ENCODE results near the gene FREY1. TPM values are rescaled to one million over a fixed set of nuclear protein-coding genes. Genes with fewer than 3 reads are reported as not detected.
A peak's percentile ranks its signal among the peaks of the same experiment; 100 is the strongest.

Gene FREY1
- total RNA-seq, 1 experiment from 2014 or later = 0.67 TPM

GRCh38 chr11:45929486-45930030 is 22.5 kb upstream of the FREY1 start:
- DNase-seq (ENCODE audit: extremely low read depth, low read depth) = no peak

DNA sequence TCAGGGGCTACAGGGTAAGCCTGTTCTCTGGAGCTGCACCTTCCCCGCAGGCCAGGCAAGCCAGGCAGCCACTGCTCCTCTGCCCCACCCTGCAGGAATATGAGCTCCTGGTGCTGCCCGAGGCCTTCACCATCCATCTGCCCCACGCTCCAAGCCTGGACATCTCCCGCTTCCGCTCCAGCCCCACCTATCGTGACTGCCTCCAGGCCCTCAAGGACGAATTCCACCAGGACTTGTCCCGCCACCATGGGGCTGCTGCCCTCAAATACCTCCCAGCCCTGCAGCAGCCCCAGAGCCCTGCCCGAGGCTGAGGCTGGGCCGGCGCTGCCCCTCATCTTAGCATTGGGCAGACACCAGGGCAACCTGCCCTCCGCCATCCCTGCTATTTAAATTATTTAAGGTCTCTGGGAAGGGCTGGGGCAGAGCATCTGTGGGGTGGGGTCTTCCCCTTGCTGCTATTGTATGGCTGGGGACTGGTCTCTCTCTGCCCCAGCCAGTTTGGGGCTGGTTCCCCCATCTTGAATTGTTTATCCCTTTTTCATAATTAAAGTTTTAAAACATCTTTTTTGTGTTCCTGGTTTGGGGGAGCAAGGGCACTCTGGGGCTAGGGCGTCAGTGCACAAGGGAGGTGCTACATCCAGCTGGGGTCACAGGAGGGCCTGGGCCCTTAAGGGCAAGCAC is 21.6 kb upstream of the FREY1 start:
- DNase-seq (ENCODE audit: extremely low read depth, low read depth) = no peak

- DNase-seq (ENCODE audit: extremely low read depth, low read depth) = no peak
Measured at GRCh38 chr11:45927684-45928413, 20.8 kb upstream of the FREY1 start.

DNA sequence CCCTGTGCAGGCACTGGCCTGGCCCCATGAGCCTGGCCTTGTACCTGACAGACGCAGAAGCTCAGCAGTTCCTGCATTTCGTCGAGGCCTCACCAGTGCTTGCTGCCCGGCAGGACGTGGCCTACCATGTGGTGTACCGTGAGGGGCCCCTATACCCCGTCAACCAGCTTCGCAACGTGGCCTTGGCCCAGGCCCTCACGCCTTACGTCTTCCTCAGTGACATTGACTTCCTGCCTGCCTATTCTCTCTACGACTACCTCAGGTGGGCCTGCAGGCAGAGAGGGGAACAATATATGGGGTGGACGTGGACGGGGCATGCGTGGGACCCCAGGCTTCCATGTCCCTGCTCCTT is 20.2 kb upstream of the FREY1 start:
- no peak for DNase-seq (ENCODE audit: extremely low read depth, low read depth)

DNA sequence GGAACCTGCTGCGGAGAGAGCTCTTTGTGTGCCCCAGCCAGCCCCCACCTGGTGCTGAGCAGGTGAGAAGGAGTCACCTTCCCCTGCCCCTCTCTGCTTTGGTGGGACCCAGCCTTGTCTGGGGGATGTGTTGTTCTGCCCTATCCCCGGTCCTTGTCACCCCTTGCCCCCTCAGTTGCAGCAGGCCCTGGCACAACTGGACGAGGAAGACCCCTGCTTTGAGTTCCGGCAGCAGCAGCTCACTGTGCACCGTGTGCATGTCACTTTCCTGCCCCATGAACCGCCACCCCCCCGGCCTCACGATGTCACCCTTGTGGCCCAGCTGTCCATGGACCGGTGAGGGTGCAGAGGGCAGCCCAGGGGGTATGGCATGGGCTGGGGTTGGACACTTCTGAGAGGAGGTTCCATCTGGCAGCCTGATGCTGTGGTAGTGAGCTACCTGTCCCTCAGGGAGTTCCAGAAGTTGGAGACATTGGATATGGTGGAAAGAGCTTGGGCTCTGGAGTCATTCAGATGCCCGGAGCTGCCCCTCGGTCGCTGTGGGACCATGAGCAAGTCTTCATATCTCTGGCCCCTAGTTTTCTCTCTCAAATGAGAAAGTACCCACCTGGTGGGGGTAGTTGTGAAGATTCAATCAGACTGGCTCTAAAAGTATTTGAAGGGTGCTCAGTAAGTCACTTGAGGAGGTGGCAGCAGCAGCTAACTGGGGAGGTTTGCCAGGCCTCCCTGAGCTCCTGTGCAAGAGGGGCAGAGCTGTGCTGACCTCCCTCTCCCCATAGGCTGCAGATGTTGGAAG is 19.7 kb upstream of the FREY1 start:
- DNase-seq (ENCODE audit: extremely low read depth, low read depth) = no peak

DNA sequence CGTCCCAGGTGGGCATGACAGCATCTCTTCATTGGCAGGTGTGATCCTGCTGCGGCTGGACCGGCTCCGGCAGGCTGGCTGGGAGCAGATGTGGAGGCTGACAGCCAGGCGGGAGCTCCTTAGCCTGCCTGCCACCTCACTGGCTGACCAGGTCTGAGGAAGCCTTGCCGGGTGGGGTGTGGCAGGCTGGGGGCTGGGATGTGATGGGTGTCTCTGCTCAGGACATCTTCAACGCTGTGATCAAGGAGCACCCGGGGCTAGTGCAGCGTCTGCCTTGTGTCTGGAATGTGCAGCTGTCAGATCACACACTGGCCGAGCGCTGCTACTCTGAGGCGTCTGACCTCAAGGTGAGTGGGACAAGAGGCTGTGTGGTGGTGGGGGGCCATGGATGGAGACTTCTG is 18.9 kb upstream of the FREY1 start:
- DNase-seq (ENCODE audit: extremely low read depth, low read depth) = no peak

DNA sequence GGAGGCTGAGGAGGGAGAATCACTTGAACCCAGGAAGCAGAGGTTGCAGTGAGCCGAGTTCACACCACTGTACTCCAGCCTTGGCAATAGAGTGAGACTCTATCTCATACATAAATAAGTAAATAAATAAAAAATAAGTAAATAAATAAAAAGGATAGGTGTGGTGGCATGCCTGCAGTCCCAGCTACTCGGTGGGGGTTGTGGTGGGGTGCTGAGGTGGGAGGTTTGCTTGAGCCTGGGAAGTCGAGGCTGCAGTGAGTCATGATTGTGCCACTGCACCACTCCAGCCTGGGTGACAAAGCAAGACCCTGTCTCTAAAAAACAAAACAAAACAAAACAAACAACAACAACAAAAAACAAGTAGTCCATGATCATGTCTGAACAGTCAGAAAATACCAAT is 18.5 kb upstream of the FREY1 start:
- no peak for DNase-seq (ENCODE audit: extremely low read depth, low read depth)

DNA sequence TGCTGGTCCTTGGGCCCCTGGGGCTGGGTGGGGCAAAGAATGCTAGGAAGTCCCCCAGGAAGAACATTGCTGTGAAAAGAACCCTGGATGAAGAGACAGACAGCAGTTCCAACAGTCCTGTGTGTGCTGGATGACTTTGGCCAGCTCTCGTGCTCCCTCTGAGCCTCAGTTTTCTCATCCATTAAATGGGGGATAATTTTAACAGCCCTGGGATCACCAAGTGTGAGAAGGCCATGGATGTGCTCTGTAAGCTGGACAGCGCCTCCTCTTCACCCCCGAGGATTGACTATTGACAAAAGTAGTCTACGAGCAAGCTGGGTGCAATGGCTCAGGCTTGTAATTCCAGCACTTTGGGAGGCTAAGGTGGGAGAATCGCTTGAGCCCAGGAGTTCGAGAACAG is 17.9 kb upstream of the FREY1 start:
- DNase-seq (ENCODE audit: extremely low read depth, low read depth) = no peak

DNA sequence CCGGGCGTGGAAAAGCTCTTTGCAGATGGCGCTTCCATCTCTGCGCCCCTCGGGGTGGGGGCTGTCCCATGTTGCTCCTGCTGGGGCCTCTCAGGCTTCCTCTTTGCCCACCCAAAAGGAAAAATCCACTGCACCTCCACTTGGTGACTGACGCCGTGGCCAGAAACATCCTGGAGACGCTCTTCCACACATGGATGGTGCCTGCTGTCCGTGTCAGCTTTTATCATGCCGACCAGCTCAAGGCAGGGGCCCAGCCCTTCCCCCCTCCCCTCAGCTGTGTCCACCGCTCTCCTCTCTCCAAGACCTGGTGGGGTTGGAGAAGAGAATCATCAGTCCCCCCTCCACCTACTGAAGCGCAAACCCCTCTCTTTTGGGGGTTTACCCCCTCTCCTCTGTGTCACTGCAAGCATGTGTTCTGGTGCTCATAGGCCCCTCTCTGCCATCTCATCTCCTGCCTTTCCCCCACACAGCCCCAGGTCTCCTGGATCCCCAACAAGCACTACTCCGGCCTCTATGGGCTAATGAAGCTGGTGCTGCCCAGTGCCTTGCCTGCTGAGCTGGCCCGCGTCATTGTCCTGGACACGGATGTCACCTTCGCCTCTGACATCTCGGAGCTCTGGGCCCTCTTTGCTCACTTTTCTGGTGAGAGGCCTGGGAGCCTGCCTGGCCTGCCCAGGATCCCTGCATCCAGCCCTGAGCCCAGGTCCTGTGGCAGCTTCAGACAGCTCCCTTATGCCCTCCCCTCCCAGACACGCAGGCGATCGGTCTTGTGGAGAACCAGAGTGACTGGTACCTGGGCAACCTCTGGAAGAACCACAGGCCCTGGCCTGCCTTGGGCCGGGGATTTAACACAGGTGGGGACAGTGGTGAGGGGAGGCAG is 17.2 kb upstream of the FREY1 start:
- no peak for DNase-seq (ENCODE audit: extremely low read depth, low read depth)

- no peak for DNase-seq (ENCODE audit: extremely low read depth, low read depth)
Measured at GRCh38 chr11:45922425-45923082, 15.5 kb upstream of the FREY1 start, which contains the start of gene LARGE2. LARGE2 (plus strand) TSS chr11:45922656; CDS start chr11:45922883, 227 bp downstream.

DNA sequence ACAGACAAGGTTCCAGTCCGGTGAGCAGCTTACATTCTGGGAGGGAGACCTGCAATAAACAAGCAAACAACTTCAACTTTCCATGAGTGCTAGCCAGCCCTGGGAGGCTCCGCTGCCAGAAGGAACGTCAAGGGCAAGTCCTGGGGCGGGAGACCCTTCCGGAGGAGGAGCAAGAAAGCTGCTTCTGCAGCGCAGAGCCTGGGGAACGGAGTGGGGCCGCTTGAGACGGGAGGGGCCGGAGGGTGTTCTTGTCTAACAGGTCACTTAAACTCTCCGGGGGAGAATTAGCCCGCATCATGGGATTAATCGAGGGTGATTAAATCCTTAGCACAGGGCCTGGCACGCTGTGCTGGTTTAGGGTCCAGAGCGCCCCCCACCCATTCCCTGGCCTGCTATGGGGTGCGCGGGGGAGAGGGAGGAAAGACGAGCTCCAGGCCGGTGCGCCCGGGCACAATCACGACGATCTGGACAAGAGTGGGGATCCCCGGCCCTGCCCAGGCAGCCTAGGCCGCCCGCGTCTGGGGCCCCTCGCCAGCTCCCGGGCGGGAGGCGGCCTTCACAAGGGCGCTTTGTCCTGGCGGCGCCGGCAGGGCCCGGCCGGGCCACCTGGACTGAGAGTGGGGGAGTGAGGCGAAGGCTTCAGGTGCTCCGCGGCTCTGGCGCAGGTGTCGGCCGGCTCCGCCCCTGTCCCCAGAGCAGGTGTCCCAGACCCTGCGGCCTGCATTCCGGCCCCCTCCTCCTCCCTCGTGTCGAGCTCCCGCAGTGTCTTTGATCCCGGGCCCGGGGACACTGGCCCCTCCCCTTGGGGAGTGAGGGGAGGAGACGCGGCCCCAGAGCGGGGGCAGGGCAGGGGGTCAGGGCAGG is 14.7 kb upstream of the FREY1 start:
- no peak for DNase-seq (ENCODE audit: extremely low read depth, low read depth)

GRCh38 chr11:45920531-45921477 is 13.7 kb upstream of the FREY1 start:
- no peak for DNase-seq (ENCODE audit: extremely low read depth, low read depth)

DNA sequence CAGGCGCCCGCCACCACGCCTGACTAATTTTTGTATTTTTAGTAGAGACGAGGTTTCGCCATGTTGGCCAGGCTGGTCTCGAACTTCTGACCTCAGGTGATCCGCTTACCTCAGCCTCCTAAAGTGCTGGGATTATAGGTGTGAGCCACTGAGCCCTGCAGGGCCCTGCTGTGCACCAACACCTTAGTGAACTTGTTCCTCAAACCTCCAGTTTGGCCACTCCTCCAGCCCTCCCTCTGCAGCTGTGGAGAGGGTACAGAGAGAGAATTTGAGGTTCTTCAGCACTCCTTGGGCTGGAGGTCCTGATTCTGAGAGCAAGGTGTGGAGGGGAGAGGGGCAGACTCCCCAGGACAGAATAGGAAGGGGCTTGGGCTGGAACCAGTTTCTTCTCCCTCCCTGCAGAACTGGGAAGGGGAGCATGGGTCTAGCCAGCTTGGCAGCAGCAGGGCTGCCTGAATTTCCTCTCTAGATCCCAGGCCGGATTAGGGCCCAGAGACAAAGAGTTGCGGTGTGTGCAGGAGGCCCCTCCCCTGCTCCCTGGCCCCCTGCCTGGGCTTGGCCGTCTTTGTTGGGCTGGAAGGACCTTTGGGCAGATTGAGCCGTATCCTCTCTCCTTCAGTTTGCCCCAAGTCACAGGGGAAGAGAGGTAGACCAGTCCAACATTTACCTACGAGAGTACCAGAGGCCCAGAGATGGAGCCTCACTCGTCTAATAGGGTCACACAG is 12.9 kb upstream of the FREY1 start:
- DNase-seq (ENCODE audit: extremely low read depth, low read depth) = no peak

DNA sequence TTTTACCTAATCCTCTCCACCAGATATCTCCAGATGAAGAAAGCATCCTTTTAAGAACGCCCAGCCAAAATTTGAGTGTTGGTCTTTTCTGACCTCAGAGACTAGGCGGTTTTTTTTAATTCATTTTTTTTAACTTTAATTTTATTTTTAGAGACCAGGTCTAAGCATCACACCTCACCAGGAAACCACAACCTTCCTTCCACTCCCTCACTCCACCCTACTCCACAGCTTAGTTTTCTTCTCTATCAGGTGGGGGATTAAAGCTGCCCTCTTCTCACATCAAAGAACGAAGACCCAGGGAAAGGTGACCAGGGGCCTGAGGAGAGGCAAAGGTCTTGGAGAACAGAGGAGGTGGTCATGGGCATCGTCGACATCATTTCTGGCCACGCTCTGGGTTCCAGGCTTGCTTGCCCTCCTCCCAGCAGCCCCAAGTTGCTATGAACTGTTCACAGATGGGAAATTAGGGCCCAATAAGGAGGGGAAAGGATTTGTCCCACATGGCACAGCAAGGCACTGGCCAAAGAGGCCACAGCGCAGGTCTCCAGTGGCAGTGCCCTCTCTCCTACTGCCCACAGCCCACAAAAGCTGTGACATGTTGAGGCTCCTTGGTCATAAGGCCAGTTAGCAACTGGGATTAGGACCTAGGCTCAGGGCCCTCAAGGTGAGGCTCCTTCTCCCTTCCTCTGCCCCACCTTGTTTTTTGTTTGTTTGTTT is 12.0 kb upstream of the FREY1 start:
- no peak for DNase-seq (ENCODE audit: extremely low read depth, low read depth)

GRCh38 chr11:45918331-45918941 is 11.4 kb upstream of the FREY1 start:
- DNase-seq (ENCODE audit: extremely low read depth, low read depth) = peak; percentile 59

All from NCI-H460 (cell line).